Measurements from ENCODE around the gene CDC25A. TPM values are rescaled to one million over a fixed set of nuclear protein-coding genes. Genes with fewer than 3 reads are reported as not detected.

The CDC25A gene
- polyA plus RNA-seq, 2 of the 4 experiments (the other 2 are of a cell fraction), result 6.4 to 9.8 TPM

DNA sequence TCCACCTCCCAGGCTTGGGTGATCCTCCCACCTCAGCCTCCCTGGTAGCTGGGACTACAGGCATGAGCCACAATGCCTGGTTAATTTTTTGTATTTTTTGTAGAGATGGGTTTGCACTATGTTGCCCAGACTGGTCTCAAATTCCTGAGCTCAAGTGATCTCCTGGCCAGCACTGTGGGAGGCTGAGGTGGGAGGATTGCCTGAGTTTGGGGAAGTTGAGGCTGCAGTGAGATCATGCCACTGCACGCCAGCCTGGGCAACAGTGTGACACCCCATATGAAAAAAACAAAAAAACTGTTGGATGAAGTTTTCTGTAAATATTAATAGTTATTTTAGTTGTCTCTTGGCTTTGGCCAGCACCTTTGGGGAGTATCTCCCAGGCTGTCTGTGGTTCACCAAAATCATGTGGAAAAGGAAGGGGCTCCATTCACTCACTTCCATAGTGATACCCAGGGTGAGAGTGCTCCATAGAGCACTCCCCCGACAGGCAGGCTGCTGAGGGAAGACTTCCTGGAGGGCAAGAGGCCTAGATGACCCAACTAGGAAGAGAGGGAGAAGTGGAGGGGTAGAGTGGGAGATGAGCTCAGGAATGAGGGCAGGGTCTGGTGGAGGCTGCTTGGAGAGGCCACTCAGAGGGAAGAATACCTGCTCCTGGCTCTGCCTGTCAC lies 47.1 kb downstream of the CDC25A start:
- ChIA-PET POLR2A (interaction anchor here (1.3 kb wide), 1 partner anchor 52 kb away, joined by 3 read pairs; no protein-coding TSS in a partner anchor), CTCF (interaction anchor here (2.1 kb wide), 1 partner anchor 11 kb away, joined by 12 read pairs; no protein-coding TSS in a partner anchor)
- Histone ChIP-seq H3K4me3 (no peak overlapping the region), H3K4me1 (no peaks in the 10 kb centered on the region), H3K9me3 (no peaks in the 10 kb centered on the region), H3K4me2 (no peak overlapping the region), H3K27ac (no peak overlapping the region)
- no peak for TF ChIP-seq EHF (CRISPR knock-in tag; IDR thresholded peaks at IDR 0.05)
- no peak for DNase-seq (ENCODE audit: low read depth in 1 of 2, low spot score in 1 of 2)
- FAIRE-seq, result no peak
- WGBS (ENCODE audit: missing lambda C conversion rate), result 78% methylated on average over 2 of the region's 2 CpGs
- ATAC-seq, result no peak

DNA sequence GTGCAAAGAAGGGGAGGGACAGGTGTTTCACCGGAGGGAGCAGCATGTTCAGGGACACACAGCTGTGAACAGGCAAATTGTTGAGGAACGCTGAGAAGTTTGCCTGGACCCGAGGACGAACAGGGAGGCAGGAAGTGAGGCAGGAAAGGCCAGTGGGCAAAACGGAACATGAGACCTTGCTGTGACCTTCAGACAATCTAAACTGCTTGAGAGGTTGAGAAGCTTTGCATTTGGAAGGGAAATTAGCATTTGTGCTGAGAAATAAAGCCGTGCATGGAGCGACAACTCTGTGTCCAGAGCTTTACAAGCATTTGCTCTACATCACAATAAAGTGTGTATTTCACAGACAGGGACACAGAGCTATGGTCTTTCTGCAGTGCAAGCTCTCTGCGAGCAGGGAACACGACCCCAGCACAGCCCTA lies 47.9 kb downstream of the CDC25A start:
- CTCF ChIA-PET, result interaction anchor here (0.9 kb wide), 1 partner anchor 11 kb away, joined by 5 read pairs; no protein-coding TSS in a partner anchor
- 42% methylated on average over 9 of the region's 9 CpGs for WGBS (ENCODE audit: missing lambda C conversion rate)

DNA sequence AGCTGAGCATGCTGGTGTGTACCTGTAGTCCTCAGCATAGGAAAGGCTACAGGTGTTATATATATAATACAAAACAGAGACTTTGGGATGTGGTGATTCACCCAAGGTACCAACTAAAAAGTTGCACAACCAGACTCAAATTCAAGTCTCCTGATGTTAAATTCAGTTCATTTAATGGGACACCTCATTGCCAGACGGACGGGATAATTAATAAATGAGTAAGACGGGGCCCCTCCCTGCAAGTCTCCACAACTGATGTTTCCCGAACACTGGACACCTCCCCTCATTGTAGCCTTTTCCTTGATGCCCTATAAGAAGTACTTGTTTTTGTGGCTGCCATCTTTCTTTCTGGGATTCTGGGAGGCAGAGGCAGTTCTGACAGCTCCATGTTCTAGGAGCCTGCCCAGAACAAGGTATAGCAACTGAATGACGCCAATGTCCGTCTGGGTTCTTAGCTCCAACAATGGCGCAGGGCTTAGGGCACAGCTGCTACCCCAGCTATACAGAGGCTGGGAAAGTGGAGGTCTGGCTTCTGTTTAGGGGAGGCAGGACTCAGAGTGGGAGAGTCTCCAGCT lies 50.7 kb downstream of the CDC25A start:
- Histone ChIP-seq H3K27ac (no peak overlapping the region), H3K4me1 (no peaks in the 10 kb centered on the region), H3K4me2 (no peak overlapping the region), H3K4me3 (no peak overlapping the region), H3K9me3 (no peaks in the 10 kb centered on the region)
- DNase-seq (ENCODE audit: low read depth in 1 of 2, low spot score in 1 of 2) (no peak), ATAC-seq (no peak), FAIRE-seq (no peak)
- ChIA-PET CTCF (interaction anchor here (0.9 to 2.2 kb wide), 3 partner anchors 14 to 313 kb away, joined by 3 to 9 read pairs (median 3); no protein-coding TSS in a partner anchor), POLR2A (no interaction called here)
- 81% methylated on average over 7 of the region's 7 CpGs for WGBS (ENCODE audit: missing lambda C conversion rate)
- TF ChIP-seq, protein P1, sequence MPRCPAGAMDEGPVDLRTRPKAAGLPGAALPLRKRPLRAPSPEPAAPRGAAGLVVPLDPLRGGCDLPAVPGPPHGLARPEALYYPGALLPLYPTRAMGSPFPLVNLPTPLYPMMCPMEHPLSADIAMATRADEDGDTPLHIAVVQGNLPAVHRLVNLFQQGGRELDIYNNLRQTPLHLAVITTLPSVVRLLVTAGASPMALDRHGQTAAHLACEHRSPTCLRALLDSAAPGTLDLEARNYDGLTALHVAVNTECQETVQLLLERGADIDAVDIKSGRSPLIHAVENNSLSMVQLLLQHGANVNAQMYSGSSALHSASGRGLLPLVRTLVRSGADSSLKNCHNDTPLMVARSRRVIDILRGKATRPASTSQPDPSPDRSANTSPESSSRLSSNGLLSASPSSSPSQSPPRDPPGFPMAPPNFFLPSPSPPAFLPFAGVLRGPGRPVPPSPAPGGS (IDR thresholded peaks at IDR 0.05), result no peak
- TF ChIP-seq RARB (CRISPR knock-in tag; IDR thresholded peaks at IDR 0.05), result no peak
- TF ChIP-seq, protein P2, sequence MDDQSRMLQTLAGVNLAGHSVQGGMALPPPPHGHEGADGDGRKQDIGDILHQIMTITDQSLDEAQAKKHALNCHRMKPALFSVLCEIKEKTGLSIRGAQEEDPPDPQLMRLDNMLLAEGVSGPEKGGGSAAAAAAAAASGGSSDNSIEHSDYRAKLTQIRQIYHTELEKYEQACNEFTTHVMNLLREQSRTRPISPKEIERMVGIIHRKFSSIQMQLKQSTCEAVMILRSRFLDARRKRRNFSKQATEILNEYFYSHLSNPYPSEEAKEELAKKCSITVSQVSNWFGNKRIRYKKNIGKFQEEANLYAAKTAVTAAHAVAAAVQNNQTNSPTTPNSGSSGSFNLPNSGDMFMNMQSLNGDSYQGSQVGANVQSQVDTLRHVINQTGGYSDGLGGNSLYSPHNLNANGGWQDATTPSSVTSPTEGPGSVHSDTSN (IDR thresholded peaks at IDR 0.05), result no peak
- no peak for TF ChIP-seq GATA3 (IDR thresholded peaks at IDR 0.05; ENCODE audit: borderline replicate concordance)
- no peak for TF ChIP-seq HEYL (CRISPR knock-in tag; IDR thresholded peaks at IDR 0.05)
- no peak for TF ChIP-seq MAZ (IDR thresholded peaks at IDR 0.05; ENCODE audit: borderline replicate concordance, low read depth, low read length)
- TF ChIP-seq, protein P3, sequence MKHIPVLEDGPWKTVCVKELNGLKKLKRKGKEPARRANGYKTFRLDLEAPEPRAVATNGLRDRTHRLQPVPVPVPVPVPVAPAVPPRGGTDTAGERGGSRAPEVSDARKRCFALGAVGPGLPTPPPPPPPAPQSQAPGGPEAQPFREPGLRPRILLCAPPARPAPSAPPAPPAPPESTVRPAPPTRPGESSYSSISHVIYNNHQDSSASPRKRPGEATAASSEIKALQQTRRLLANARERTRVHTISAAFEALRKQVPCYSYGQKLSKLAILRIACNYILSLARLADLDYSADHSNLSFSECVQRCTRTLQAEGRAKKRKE (CRISPR knock-in tag; IDR thresholded peaks at IDR 0.05; ENCODE audit: low read depth), result no peak
- TF ChIP-seq, protein P4, sequence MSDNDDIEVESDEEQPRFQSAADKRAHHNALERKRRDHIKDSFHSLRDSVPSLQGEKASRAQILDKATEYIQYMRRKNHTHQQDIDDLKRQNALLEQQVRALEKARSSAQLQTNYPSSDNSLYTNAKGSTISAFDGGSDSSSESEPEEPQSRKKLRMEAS (IDR thresholded peaks at IDR 0.05), result no peak
- no peak for TF ChIP-seq JUNB (IDR thresholded peaks at IDR 0.05)
- TF ChIP-seq CHD4 (IDR thresholded peaks at IDR 0.05; ENCODE audit: borderline replicate concordance), result no peak

More for the DNA sequence above, 47.9 kb downstream of the CDC25A start:
- POLR2A ChIA-PET, result interaction anchor here (1.3 kb wide), 1 partner anchor 52 kb away, joined by 3 read pairs; no protein-coding TSS in a partner anchor
- H3K9me3 ChIP-seq, result no peaks in the 10 kb centered on the region
- no peak overlapping the region for H3K27ac ChIP-seq
- no peak overlapping the region for H3K4me2 ChIP-seq
- no peak for TF ChIP-seq HOXB13 (CRISPR knock-in tag; IDR thresholded peaks at IDR 0.05; ENCODE audit: low read depth)
- TF ChIP-seq TFCP2L1 (CRISPR knock-in tag; IDR thresholded peaks at IDR 0.05), result no peak
- TF ChIP-seq JUN (IDR thresholded peaks at IDR 0.05), result no peak
- TF ChIP-seq JUNB (IDR thresholded peaks at IDR 0.05), result no peak
- no peak for TF ChIP-seq HOXA7 (CRISPR knock-in tag; IDR thresholded peaks at IDR 0.05)
- TF ChIP-seq RAD21 (conservative IDR thresholded peaks at IDR 0.05 in 1 of 2, IDR thresholded peaks at IDR 0.05 in 1 of 2), result no peak
- TF ChIP-seq MYC (IDR thresholded peaks at IDR 0.05; ENCODE audit: borderline replicate concordance, low read length), result no peak
- no peak for TF ChIP-seq SREBF2 (IDR thresholded peaks at IDR 0.05)
- TF ChIP-seq, protein P5, sequence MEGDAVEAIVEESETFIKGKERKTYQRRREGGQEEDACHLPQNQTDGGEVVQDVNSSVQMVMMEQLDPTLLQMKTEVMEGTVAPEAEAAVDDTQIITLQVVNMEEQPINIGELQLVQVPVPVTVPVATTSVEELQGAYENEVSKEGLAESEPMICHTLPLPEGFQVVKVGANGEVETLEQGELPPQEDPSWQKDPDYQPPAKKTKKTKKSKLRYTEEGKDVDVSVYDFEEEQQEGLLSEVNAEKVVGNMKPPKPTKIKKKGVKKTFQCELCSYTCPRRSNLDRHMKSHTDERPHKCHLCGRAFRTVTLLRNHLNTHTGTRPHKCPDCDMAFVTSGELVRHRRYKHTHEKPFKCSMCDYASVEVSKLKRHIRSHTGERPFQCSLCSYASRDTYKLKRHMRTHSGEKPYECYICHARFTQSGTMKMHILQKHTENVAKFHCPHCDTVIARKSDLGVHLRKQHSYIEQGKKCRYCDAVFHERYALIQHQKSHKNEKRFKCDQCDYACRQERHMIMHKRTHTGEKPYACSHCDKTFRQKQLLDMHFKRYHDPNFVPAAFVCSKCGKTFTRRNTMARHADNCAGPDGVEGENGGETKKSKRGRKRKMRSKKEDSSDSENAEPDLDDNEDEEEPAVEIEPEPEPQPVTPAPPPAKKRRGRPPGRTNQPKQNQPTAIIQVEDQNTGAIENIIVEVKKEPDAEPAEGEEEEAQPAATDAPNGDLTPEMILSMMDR (IDR thresholded peaks at IDR 0.05), result no peak
- no peak for TF ChIP-seq FOXS1 (CRISPR knock-in tag; IDR thresholded peaks at IDR 0.05)
- TF ChIP-seq, protein P6, sequence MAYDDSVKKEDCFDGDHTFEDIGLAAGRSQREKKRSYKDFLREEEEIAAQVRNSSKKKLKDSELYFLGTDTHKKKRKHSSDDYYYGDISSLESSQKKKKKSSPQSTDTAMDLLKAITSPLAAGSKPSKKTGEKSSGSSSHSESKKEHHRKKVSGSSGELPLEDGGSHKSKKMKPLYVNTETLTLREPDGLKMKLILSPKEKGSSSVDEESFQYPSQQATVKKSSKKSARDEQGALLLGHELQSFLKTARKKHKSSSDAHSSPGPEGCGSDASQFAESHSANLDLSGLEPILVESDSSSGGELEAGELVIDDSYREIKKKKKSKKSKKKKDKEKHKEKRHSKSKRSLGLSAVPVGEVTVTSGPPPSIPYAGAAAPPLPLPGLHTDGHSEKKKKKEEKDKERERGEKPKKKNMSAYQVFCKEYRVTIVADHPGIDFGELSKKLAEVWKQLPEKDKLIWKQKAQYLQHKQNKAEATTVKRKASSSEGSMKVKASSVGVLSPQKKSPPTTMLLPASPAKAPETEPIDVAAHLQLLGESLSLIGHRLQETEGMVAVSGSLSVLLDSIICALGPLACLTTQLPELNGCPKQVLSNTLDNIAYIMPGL (CRISPR knock-in tag; IDR thresholded peaks at IDR 0.05; ENCODE audit: borderline replicate concordance), result no peak
- TF ChIP-seq, protein P3 (CRISPR knock-in tag; IDR thresholded peaks at IDR 0.05; ENCODE audit: low read depth), result no peak
- no peak for TF ChIP-seq PHF8 (IDR thresholded peaks at IDR 0.05; ENCODE audit: borderline replicate concordance, low read depth)
- TF ChIP-seq, protein P2 (IDR thresholded peaks at IDR 0.05), result no peak
- TF ChIP-seq GATA3 (IDR thresholded peaks at IDR 0.05; ENCODE audit: borderline replicate concordance), result no peak
- no peak for TF ChIP-seq TP53 (CRISPR knock-in tag; IDR thresholded peaks at IDR 0.05)
- no peaks in the 10 kb centered on the region for H3K4me1 ChIP-seq
- ATAC-seq (no peak), FAIRE-seq (no peak), DNase-seq (ENCODE audit: low read depth in 1 of 2, low spot score in 1 of 2) (no peak)
- no peak overlapping the region for H3K4me3 ChIP-seq
